ENCODE data around the gene ARHGAP15.

GRCh38 chr2:143611336-143611735, 482.1 kb downstream of the ARHGAP15 start:
- TF ChIP-seq CTCF (IDR thresholded peaks at IDR 0.05; ENCODE audit: insufficient read depth, low read length, poor library complexity, severe bottlenecking) (no peak), EZH2phosphoT487 (conservative IDR thresholded peaks at IDR 0.05; ENCODE audit: low read length) (no peak)

Measured in SU-DHL-6 (cell line).